Activated CD8-positive, alpha-beta memory T cell treated with anti-CD3 and anti-CD28 coated beads for 1 hour (primary cell): ENCODE data around the gene THEM5.
"Not testable (repeated sequence)": the region's sequence is repeated elsewhere in the genome, so short reads cannot be mapped to it uniquely, and the experiment has no call there.

Experiments
- DNase-seq, 2 donors: peaks; one replicate each; pipeline ENCODE4 v3.0.0-alpha.2; 2020; ENCODE audit warnings: low read depth in 1 of 2; ENCODE audit errors: extremely low read depth in 1 of 2

THEM5 gene

DNA sequence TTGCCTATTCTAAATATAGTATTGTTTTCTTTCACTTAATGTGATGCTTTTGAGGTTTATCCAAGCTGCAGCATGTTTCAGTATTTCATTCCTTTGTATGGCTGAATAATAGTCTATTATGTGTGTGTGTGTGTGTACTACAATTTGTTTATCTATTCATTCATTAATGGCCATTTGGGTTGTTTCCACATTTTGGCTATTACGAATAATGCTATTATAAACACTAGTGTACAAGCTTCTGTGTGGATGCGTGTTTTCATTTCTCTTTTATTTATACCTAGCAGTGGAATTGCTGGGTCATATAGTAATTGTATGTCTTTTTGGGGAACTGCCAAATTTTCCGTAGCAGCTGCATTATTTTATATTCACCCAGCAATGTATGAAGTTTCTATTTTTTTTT is 15.0 kb upstream of the THEM5 start:
- DNase-seq, result no peak

DNA sequence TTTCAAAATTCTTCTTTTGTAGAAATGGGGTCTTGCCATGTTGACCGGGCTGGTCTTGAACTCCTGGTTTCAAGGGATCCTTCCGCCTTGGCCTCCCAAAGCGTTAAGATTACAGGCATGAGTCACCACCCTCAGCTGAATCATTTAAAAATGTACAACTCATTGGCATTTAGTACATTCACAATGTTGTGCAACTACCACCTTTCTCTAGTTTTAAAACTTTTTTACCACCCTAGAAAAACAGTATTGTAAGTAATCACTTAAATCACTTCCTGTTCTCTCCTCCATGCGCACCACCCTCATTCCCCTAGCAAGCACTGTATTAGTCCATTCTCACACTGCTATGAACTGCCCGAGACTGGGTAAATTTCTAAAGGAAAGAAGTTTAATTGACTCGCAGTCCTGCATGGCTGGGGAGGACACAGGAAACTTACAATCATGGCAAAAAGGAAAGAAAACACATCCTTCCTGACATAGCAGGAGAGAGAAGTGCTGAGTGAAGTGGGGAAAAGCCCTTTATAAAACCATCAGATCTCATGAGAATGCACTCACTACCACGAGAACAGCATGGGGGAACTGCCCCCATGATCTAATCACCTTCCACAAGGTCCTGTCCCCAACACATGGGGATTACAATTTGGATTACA is 14.4 kb upstream of the THEM5 start:
- DNase-seq, result no peak

DNA sequence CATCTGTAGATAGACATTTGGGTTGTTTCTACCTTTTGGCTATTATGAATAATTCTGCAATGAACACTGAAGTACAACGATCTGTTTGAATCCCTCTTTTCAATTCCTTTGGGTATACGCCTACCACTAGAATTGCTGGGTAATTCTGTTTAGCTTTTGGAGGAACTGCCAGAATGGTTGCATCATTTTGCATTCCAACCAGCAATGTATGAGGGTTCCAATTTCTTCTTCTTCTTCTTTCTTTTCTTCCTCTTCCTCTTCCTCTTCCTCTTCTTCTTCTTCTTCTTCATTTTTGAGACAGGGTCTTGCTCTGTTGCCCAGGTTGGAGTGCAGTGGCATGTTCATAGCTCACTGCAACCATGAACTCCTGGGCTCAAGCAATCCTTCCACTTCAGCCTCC is 13.8 kb upstream of the THEM5 start:
- no peak for DNase-seq

DNA sequence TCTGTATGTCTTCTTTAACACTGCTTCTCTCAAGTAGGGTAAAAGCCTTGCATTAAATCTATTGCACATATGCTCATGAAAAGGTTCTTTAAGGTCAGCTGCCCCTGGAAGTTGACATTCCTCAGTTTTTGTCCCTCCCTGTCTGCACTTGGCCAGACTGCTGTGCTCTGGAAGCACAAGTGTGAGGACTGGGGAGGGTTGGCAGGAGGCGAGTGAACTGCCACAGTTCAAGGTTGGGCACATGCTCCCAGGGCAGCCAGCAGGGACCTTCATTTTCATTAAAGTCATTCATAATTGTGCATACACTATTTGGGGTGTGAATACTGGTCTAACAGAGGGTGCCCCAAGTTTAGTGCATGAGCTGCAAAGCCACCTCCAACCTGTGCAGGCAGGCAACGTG is 10.9 kb upstream of the THEM5 start:
- DNase-seq, result no peak

DNA sequence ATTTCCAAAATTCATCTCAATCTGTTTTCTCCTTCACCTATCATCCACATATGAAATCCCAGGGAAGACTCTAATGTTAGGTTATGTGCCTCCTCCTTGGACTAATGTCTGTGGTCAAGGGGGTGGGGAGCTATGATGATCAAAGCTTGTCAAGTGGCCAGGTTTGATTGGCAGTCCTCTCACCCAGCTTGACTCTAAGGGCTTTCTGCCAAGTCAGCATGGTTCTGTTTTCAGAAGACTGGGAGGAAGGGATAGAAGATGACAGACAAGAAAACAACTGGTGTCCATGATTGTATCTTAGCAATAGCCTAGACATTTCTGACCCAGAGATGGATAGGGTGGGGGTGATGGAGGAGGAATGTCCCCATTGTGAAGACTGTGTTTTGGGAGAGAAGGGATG is 9.1 kb upstream of the THEM5 start:
- no peak for DNase-seq

DNA sequence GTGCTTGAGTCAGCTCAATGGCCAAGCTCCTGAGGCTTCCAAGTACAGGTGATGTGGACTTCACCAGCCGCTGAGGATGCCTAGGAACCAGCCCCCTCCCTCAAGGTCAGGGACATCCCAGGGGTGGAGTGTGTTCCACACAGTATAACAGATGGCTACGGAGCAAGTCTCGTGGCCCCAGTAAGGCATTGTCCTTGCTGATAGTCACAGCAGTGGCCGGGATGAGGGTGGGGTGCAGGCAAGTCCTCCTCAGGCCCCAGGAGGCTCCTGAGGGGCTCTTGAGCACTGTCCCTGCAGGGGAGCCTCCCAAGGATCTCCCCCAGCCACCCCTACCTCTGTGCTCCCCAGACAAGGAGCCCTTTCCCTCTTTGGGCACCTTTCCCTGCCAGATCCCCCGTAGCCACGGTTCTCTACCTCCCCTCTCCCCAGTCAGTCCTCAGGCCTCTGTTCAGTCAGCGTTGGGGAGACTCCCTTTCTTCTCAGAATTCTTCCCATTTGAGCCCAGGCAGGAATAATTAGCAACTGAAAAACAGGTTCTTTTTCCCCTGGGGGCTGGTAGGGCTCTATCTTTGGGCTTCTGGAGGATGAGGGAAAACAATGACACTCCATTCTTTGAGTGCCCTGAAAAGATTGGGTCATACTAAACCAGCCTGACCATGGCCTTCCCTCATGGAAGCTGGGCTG is 7.1 kb upstream of the THEM5 start:
- no peak for DNase-seq

DNA sequence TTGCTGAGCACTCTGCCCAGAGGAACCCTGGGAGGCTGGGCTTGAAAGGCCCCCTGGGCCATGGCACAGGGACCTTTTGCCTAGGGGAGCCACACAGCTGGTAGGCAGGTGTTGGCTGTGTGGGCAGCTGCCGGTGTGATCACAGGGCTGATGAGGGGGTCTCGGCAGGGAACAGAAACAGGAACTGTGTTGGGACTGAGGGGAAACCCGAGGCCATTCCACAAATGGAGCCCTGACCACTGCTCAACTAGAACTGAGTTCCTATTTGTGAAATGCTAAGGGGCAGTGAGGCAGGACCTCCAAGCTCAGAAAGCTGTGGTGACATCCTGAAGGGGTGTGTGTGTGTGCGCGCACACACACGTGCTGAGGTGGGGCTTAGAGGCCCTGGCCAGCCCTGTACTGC is 6.4 kb upstream of the THEM5 start:
- no peak for DNase-seq

DNA sequence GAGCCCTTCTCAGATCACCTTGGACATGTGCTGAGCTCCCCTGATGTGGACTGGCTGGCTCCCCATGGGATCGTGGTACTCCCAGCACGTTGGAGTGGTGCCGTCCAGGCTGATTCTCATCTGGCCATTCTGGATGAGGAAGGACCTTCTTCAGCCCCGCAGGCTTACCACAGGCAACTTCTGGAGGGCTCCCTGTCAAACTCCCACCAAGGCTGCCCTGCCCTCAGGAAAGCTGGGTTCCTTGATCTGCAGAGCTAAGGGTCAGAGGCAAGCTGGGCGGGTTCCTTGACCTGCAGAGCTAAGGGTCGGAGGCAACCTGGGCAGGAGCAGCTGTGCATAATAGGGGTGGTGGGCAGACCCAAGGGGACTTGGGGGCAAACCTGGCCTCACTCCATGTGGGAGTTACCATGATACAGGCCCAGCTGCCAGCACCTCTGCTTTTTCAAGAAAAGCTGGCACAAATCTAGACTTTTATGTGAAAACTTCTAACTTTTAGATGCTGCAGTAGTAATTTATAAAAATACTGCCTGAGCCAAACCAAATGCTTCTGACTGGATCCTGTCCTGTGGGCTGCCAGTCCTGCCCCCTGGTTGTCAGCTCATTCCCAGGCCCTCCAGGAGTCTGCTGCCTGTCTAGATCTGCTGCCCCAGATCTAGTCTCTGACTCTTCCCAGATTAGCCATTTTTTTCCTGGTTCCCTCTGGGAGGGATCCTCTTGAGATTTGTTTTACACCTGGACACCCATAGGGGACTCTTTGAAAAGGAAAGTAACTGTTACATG is 5.6 kb upstream of the THEM5 start:
- DNase-seq, result no peak

DNA sequence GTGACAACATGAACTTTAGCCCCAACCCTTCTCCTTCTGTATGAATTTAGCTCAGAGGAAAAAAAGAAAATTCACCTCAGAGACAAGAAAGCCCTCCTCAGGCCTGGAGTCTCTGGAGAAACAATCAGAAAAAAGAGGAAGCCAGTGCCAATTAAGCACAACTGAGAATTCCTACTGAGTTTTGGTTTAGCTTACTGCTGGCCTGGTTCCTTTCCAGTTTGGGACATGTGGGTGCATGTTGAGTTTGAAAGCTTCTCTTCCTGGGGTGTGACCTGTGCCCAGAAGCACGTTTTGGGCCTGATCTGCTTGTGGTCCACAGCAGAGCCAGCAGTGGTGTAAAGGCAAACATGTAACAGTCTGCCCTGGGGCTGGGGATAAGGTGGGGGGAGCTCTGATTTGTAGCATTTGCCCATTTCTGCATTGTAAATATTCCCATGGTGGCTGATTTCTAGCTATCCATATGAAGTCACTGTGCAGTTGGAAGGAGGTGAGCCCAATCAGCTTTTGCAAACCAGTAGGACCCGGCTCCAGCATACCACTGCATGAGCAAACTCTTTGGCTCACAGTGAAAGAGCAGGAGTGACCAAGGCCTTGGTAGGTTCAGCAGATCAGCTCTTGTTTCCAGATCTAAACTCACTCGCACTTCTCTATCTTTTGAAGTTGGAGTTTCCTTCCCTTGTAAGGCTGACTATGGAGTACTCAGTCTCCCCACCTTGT is 4.7 kb upstream of the THEM5 start:
- no peak for DNase-seq

DNA sequence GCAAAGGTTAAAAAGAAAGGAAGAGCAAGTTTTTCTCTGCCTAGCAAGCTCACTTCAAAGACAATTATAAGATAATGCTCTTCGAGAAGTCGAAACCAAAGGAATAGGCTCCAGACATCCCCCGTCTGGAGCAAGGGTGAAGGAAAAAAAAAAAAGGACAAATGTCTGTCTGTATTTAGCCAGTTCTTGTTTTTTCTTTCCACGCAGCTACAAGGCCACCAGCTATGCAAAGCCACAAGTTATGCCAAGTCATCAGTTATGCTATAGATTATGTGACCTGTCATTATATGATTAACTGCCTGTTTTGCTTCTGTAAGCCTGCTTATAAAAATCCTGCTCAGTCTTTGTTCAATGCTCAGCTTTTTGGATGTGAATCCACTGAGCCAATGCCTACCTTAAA is 2.4 kb upstream of the THEM5 start:
- no peak for DNase-seq

DNA sequence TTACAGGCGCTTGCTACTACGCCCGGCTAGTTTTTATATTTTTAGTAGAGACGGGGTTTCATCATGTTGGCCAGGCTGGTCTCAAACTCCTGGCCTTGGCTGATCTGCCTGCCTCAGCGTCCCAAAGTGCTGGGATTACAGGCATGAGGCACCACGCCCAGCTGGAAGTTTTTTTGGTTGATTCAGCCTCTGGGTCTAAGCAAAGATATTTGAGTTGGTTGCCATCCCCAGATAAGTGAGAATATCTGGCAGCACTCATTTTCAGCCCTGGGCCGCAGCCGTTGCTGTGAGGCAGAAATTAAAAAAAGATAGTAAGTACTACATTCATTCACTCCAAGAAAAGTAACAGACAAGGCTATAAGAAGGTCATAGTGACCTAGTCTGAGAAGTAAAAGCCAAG is 2.0 kb upstream of the THEM5 start:
- DNase-seq, result not testable (repeated sequence)

DNA sequence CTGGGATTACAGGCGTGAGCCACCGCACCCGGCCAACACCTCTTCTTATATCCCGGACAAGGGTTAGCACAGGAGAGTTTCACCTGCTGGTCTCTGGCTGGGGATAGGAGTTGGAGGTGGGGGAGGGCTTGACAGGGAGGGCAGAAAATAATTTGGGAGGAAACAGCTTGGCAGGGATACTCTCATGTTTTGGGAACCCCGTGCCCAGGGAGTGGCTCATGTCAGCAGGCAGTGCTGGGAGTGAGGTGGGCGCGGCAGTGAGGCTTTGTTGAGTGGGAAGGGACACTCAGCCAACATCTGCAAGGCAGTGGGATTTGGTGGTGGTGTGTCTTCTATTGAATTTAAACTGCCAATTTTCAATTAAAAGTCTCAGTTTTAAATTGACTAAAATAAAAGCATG is 1.1 kb upstream of the THEM5 start:
- DNase-seq, result no peak

DNA sequence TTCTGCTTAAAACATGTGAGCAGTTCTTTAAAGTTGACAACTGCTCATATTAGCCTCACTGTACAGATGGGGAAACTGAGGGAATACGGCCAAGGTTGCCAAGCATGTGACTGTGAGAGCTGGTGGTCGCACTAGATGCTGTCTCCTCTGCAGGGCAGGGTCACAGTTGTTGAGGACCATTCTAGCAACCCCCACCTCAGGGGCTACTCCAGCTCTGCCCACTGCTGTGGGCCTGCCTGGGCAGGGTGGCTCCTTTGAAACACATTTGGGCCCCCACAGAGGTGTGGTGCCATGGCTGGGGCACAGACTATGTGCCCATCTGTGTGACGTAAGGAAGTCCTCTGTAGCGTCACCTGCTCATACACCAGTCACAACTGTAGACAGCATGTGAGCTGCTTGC is 779 bp downstream of the THEM5 start:
- no peak for DNase-seq

DNA sequence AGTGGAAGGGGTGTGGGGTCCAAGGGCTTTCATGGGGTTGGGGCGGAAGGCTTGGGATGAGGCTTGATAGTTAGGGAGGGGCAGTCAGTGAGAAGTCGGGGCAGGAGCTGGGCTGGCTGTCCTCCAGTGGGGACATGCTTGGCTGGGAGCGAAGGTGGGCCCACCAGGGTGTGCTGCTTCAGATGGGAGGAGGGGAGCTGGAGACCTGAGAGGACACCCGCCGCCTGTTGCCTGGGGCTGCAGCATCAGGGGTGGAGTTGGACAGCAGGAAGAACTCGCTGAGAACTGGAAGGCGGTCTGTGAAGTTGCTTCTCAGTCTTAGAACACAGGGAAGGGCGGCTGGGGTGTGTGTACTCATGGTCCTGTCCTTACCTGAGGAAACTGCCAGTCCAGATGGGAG is 1.6 kb downstream of the THEM5 start:
- DNase-seq, result no peak

DNA sequence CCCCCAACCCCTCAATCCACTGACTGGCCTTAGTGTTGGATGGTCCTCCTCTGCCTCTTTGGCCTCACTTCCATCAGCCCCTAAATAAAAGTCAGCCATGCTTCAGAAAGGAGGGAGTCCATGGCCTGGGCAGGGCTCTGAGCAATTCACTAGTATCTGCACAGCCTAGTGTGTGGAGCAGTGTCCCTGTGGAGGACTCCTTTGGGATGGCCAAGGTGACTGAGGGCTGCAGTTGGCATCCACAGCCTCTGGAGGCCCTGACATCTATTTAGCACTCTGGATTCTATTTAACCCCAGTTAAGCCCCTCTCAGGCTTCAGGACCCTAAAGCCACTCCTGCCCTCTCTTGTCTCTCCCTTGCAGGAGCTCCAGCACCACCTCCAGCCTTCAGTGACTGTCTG is 3.6 kb downstream of the THEM5 start:
- DNase-seq, result no peak

DNA sequence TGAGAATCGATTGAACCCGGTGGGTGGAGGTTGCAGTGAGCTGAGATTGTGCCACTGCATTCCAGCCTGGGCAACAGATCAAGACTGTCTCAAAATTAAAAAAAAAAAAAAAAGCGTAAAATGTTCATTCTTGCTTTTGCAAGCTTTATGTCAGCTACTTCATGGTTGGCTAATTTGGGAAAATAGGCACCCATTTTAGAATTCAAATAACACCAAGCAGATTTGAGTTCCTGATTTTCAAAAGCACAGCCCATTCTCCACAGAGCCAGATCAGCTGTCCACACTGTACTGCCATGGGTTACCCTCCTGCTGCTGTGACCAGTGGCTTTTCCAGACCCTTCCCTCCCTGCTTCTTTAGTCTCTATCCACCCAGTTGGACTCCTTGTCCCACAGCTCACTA is 4.4 kb downstream of the THEM5 start:
- no peak for DNase-seq

DNA sequence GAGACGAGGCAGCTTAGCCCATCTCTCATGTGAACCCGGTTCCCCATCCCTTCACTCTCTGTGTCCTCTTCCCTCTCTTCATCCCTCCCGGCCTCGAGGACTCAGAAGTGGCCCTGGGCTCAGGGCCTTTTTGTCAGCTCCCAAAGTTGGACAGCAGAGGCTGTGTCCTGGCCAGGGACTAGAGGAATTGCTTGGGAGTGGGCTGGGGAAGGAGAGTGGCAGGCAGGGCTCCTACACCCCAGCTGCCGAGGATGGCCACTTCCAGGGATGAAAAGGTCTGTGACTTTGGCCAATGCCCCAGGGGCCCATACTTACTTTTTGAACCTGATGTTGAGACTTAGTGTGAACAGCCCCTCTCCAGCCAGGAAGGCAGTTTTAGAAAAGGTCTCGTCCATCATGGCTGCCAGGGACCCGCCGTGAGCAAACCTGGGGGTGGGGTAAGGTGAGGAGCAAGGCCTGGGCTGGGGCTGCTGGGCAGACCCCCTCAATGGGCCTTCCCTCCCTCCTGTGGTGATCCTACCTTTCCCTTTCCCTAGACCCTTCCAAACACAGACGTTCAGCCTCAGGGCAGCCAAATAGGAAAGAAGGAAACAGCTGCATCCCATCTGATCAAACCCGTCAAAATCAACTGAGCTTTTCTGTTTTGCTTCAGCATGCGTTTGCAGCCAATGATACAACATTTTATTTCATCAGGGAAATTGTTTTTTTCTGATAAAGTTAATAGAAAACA is 5.5 kb downstream of the THEM5 start:
- no peak for DNase-seq

DNA sequence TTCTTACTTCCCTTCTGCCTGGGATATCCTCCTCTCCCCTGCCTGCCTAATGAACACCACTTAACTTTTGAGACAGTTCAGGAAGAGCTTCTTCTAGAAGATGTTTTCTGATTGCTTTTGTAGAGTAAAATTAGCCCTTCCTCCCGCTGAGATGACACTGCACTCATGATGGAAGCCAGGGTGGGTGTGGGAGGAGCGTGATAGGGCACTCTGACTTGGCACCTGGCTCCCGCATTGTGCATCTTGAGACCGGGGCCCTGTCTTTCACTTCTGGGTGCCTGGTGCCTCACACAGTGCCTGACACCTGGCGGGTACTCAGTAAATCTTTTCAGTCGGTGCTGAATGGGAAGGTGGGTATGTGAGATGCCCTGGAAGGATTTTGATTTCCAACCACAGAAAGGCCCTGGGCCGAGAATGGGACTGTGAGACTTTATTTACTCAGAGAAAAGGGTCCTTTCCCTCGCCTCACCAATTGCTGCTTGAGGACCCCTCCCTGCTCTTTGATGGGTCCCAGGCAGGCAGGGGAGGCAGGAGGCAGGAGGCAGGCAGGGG is 6.8 kb downstream of the THEM5 start:
- DNase-seq, result no peak

DNA sequence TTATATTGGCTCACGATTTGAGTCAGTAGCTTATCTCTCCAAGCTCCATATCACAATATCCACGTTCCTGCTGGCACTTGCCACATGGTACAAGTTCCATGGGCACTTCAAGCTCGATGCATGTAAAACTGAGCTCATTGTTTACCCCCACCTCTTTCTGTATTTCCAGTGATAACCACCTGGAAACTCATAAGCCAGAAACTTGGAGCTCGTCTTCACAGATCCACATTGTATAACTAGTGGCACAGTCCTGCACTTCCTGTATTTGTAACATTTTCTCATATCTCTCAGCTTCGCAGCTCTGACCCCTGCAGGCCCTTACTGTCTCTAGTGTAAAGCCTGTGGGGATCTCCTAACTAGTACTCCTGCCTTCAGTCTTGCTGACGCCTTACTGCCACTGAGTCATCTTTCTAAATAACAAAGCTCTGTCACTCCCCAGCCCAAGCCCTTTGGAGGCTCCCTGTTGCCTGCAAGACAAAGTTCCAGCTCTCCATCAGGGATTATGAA is 7.4 kb downstream of the THEM5 start:
- DNase-seq, result no peak

DNA sequence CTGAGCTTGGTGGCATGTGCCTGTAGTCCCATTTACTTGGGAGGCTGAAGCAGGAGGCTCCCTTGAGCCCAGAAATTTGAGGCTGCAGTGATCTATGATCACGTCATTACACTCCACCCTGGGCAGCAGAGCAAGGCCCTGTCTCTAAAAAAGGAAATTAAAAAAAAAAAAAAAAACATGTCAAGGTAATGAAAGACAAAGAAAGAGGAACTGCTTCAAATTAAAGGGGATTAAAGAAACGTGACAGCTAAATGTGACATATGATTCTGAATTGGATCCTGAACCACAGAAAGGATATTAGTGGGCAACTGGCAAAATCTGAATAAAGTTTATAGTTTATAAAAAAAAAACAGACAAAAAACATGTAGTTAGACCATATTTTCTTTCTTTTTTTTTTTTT is 10.1 kb downstream of the THEM5 start:
- DNase-seq, result no peak
